NCI-H2227 treated with DMSO at 0.1 percent for 48 hours (cell line): ENCODE data around the gene KNSTRN.

Source experiments
- DNase-seq: peaks from one replicate; lab custom pipeline; 2025; lab: John Stamatoyannopoulos, UW

KNSTRN gene, protein sequence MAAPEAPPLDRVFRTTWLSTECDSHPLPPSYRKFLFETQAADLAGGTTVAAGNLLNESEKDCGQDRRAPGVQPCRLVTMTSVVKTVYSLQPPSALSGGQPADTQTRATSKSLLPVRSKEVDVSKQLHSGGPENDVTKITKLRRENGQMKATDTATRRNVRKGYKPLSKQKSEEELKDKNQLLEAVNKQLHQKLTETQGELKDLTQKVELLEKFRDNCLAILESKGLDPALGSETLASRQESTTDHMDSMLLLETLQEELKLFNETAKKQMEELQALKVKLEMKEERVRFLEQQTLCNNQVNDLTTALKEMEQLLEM

DNA sequence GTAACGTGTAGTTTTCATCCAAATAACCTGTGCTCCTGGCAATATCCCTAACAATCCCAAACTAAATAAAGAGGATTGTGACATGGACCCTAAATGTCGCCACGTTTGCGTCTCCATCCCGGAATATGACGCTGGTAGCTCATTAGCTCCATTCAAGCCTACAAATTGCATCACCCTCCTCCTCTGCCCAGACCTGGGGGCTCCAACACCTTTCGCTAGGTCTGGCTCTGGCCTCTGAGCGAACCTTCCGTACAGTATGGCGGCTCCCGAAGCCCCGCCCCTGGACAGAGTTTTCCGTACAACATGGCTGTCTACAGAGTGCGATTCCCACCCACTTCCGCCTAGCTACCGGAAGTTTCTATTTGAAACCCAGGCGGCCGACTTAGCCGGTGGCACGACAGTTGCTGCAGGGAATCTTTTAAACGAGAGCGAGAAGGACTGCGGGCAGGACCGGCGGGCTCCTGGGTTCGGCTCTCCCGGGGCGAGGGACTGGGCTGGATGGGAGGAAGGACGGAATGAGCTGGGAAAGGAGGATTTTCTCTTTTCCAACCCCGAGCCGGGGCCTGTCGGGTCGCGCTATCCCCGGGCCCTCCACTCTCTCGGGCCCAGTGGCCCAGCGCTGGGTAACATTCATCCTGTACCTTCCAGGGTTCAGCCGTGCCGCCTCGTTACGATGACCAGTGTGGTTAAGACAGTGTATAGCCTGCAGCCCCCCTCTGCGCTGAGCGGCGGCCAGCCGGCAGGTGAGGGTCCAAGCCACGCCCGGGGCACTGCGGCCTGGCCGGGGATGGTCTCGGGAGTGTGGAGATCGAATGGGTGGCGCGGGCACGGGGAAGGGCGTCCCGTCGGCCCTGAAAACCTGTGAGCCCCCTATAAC, at the start of gene KNSTRN:
Gene KNSTRN (plus strand): TSS at position 142 of the 877 bp plus-strand sequence. CDS start 115 bp downstream, at position 257.
- peak; percentile 83 for DNase-seq

GRCh38 chr15:40333922-40334492, 48.5 kb upstream of the KNSTRN start:
- no peak for DNase-seq

GRCh38 chr15:40334541-40334940, 48.0 kb upstream of the KNSTRN start:
- DNase-seq = no peak

GRCh38 chr15:40334941-40335795, 47.4 kb upstream of the KNSTRN start:
- DNase-seq = no peak

GRCh38 chr15:40335938-40336743, 46.4 kb upstream of the KNSTRN start:
- DNase-seq = no peak

GRCh38 chr15:40336744-40337122, 45.8 kb upstream of the KNSTRN start:
- DNase-seq = no peak

GRCh38 chr15:40337597-40337996, 44.9 kb upstream of the KNSTRN start:
- no peak for DNase-seq

- DNase-seq = peak; percentile 24
These were observed 44.4 kb upstream of the KNSTRN start for GRCh38 chr15:40338041-40338657.

DNA sequence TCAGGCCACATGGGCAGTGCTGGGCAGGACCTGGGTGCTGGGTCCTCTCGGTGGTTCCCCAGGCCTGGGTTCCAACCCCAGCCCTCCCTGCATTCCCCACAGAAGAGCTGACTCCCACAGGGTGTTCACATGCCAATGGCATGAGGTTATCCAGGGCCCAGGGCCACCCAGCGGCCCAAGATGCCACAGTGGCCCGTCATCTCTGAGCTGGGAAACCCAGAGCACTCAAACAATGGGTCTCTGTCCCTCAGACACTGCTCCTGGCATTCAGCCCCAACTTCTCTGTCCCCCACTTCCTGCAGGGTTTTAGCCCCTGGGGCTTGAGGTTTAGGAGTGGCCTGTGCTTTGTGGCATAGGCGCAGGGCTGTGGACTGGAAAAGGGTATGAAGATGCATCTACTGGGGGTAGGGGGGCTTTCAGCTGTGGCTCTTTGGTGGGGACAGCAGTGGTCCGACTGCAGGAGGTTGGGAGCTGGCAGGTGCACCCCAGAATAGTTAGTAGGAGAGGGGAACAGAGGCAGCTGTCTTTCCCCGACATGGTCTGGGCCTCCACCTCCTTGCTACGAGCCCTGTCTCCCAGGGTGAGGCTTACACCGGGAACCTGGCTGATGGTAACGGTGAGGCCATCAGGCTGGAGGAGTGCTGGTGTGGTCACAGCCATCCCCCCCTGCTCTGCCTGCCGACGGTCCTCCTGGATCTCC, 43.5 kb upstream of the KNSTRN start:
- no peak for DNase-seq

GRCh38 chr15:40339621-40339945, 42.9 kb upstream of the KNSTRN start:
- no peak for DNase-seq

DNA sequence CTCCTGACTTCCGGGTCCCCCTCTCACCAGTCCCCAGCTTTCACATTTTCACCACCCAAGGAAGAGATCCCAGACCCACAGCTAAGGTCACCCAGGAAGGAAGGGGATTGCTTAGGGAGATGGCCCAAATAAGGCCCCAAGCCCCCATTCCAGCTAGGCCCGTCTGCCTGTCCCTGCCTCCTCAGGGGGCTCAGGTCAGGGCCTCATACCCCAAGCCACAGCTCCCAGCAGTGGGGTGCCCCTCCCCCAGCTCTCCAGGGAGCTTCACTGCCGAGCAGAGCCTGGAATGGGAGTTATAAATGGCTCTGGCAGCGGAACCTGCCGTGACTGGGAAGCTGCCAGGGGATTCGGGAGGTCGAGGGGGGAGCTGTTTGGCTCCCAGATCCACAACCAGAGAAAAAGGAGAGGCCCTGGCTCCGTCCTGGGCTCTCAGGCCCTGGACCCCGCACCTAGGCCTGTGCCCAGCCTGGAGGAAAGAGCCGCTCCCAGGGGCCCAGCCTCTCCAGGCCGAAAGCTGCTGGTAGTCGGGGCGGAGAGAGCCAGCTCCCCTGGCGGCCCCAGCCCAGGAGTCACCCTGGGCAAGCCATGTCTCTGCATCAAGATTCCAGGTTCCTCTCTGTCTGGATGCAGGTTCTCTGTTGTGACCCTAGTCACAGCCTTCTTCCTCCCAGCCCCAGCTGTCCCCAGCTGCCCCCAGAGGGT, 42.3 kb upstream of the KNSTRN start:
- no peak for DNase-seq

DNA sequence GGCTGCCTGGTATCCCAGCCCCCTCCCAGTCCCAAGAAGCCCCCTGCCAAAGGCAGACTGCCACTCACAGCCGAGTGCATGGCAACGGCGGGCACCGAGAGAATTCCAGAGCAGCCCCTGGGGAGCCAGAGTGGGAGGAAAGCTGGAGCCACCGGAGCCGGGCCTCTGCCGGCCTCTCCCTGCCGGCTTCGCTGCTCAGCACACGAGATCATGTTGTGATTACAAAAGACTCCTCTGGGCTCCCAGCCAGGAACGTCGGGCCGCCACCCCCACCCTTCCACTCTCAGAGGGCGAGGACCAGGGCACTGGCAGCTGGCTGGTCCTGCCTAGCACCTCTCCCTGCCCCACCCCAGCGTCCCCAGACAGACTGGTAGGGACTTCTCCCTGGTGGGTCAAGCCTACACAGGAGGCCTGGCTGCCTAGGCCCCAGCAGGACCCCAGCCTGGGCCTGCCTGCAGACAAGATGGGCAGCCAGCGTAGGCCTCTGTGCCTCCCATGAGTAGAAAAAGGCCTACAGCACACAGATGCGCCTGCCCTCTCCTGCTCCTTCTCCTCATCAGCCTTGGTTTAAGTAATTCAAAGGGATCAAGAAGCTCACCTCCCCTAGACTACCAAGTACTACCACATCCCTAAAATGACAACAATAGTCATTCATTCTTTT, 41.7 kb upstream of the KNSTRN start, which contains the start of gene CCDC9B:
Gene CCDC9B (minus strand): TSS at position 200 of the 661 bp plus-strand sequence. CDS start 120 bp downstream, at position 80.
- DNase-seq = peak; percentile 26

GRCh38 chr15:40342416-40343320, 39.9 kb upstream of the KNSTRN start:
- no peak for DNase-seq

GRCh38 chr15:40343512-40343911, 39.0 kb upstream of the KNSTRN start:
- DNase-seq = no peak

DNA sequence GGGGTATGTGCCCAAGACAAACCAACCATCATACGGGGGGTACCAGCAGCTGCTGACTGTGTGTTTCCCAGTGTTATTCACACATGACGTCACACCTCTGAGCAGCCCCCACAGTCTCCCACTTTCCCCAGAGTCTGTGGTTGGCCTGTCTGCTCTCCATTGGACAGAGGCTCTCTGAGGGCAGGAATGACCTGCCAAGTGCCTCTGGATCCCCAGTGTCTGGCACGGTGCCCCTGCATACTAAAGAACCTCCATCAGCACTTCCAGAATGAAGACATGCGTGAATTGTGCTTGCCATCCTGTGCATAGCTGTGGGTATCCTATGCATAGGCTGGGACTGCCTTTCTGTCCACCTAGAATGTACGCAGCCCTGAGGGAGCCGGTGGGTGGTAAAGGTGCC, 38.3 kb upstream of the KNSTRN start:
- DNase-seq = no peak

DNA sequence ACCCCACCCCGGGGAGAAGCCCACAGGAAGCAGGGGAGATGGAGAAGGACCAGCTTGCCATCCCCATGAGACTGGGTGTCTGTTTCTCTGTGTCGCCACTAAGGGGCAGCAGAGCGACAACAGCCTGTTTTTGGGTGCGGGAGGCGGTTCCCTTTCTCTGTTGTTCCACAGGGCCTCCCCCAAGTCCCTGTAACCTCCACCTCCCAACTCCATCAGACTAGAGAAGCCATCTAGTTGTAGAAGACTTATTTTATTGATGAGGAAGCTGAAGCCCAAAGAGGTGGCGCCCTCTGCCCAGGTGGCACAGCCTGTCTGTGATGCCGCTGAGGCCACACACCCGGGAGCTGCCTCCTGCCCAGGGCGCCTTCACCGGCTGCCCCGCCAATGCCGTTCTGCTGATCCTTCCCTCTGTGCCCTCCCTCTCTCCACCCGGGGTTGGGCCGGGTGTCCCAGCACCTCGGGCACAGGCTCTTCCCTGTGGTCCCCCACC, 37.8 kb upstream of the KNSTRN start:
- no peak for DNase-seq

- DNase-seq = no peak
These were observed 37.2 kb upstream of the KNSTRN start for GRCh38 chr15:40345225-40345866.
